Endodermal cell (in vitro differentiated cells): ENCODE results near the gene TMEM108. TPM values are rescaled to one million over a fixed set of nuclear protein-coding genes. Genes with fewer than 3 reads are reported as not detected.
A peak's percentile ranks its signal among the peaks of the same experiment; 100 is the strongest.

Source experiments
- DNase-seq: peaks from one replicate; pipeline ENCODE4 v3.0.0-alpha.2; 2017
- H3K27ac ChIP-seq: 2 replicates; pipeline ENCODE4 v1.5.1; 2013; ENCODE audit warnings: mild to moderate bottlenecking, low read depth, low read length, moderate library complexity
- H3K27me3 ChIP-seq: 2 replicates; pipeline ENCODE4 v1.6.1; 2013; ENCODE audit warnings: mild to moderate bottlenecking, low read length, moderate library complexity; ENCODE audit not compliant: insufficient read depth, control insufficient read depth, poor library complexity, severe bottlenecking
- H3K36me3 ChIP-seq: 2 replicates; pipeline ENCODE4 v1.7.0; 2013; ENCODE audit warnings: mild to moderate bottlenecking, low read length, moderate library complexity; ENCODE audit not compliant: control insufficient read depth, insufficient read depth
- H3K4me1 ChIP-seq: one replicate; pipeline ENCODE4 v1.7.0; 2013; ENCODE audit warnings: low read length; ENCODE audit not compliant: control insufficient read depth, insufficient read depth
- H3K4me3 ChIP-seq: 2 replicates; pipeline ENCODE4 v1.5.1; 2013; ENCODE audit warnings: mild to moderate bottlenecking, low read length, moderate library complexity
- H3K9ac ChIP-seq: 2 replicates; pipeline ENCODE4 v1.6.1; 2013; ENCODE audit warnings: mild to moderate bottlenecking, low read length, moderate library complexity; ENCODE audit not compliant: poor library complexity, severe bottlenecking; ENCODE audit errors: extremely low read depth
- H3K9me3 ChIP-seq: 2 replicates; pipeline ENCODE4 v1.6.1; 2013; ENCODE audit warnings: mild to moderate bottlenecking, low read length, moderate library complexity; ENCODE audit not compliant: control insufficient read depth
- H3K27ac Mint-ChIP-seq: 2 replicates; pipeline ENCODE4 v1.8.0; 2020; ENCODE audit warnings: mixed read lengths
- H3K27me3 Mint-ChIP-seq: 2 replicates; pipeline ENCODE4 v1.8.0; 2021; ENCODE audit warnings: mild to moderate bottlenecking, mixed read lengths; ENCODE audit not compliant: insufficient read depth
- H3K36me3 Mint-ChIP-seq: 2 replicates; pipeline ENCODE4 v1.8.0; 2020; ENCODE audit warnings: low read depth, mixed read lengths
- H3K4me1 Mint-ChIP-seq: 2 replicates; pipeline ENCODE4 v1.8.0; 2020; ENCODE audit warnings: mixed read lengths
- H3K4me3 Mint-ChIP-seq: 2 replicates; pipeline ENCODE4 v1.8.0; 2020; ENCODE audit warnings: mild to moderate bottlenecking, moderate library complexity, mixed read lengths
- H3K9me3 Mint-ChIP-seq: 2 replicates; pipeline ENCODE4 v1.8.0; 2020; ENCODE audit warnings: mild to moderate bottlenecking, mixed read lengths
- WGBS, 2 experiments: methylation state at CpG; one replicate each; pipeline versions ENCODE4 v1.1.5 to v1.1.7; 2013; ENCODE audit warnings: missing lambda C conversion rate in 2 of 2, mixed read lengths in 1 of 2; ENCODE audit not compliant: insufficient coverage in 1 of 2, insufficient read length in 1 of 2; 5-methylcytosine and 5-hydroxymethylcytosine counted together
- total RNA-seq, 2 donors: library from RNA; stranded (reverse); fragmentation: NEBNext Ultra II Directional in 1 of 2; extraction: Animal tissue kit (Norgen Biotek cat#: 25700) in 1 of 2; gene quantifications; 2 replicates in 1 of 2; 3 replicates in 1 of 2; pipeline ENCODE4 v1.2.1, GENCODE V29; 2021
- TF ChIP-seq, protein P1 (sequence below): fragments of 200-600 bp; sonication (generic); conservative IDR thresholded peaks from 2 replicates; pipeline ENCODE4 v1.5.0; 2021; ENCODE audit warnings: antibody characterized with exemption, mild to moderate bottlenecking

TMEM108 gene
- total RNA-seq, 2 donors from 2014 or later, result 4.8 to 7.9 TPM

DNA sequence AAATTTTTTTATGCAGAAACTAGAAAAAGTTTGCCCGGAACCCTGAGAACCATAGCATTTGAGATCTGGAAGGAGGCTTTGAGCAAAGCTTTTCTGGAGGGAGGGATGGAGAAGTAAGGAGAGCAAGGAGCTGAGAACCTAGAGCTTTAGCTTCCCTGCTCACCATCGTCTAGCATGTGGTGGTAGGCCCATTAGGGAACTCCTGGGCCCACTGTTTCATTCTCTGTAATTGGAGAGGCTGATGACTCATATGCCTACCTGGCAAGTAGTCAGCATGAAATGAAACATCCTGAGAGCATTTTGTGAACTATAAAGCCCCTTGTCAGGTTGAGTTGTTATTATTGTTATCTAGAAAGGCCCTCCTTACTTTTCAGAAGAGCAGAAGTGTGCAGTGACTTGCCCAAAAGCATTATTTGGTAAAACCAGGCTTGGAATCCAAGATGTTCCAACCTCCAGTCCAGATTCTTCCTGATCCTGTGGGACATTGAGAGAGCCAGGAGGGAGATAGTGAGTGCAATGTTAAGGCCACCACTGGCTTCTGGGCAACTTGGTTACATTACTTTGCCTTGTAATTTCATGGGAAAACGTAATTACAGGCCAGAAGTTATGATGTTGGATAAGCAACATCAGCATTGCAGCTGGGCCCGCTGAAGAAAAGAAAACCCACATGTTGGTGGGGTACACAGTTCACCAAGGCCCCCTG is 257.2 kb downstream of the TMEM108 start:
- Mint-ChIP-seq H3K27ac (peak overlapping the region; percentile 6), H3K4me1 (peaks cover 18% of the 10 kb centered on the region), H3K4me3 (no peak overlapping the region), H3K9me3 (no peaks in the 10 kb centered on the region), H3K36me3 (no peaks in the 10 kb centered on the region), H3K27me3 (no peaks in the 10 kb centered on the region)
- Histone ChIP-seq H3K4me3 (no peak overlapping the region), H3K36me3 (no peaks in the 10 kb centered on the region), H3K9me3 (no peaks in the 10 kb centered on the region), H3K9ac (no peak overlapping the region), H3K27ac (no peak overlapping the region), H3K27me3 (no peaks in the 10 kb centered on the region), H3K4me1 (no peaks in the 10 kb centered on the region)
- DNase-seq, result peak; percentile 59
- TF ChIP-seq, protein P1, sequence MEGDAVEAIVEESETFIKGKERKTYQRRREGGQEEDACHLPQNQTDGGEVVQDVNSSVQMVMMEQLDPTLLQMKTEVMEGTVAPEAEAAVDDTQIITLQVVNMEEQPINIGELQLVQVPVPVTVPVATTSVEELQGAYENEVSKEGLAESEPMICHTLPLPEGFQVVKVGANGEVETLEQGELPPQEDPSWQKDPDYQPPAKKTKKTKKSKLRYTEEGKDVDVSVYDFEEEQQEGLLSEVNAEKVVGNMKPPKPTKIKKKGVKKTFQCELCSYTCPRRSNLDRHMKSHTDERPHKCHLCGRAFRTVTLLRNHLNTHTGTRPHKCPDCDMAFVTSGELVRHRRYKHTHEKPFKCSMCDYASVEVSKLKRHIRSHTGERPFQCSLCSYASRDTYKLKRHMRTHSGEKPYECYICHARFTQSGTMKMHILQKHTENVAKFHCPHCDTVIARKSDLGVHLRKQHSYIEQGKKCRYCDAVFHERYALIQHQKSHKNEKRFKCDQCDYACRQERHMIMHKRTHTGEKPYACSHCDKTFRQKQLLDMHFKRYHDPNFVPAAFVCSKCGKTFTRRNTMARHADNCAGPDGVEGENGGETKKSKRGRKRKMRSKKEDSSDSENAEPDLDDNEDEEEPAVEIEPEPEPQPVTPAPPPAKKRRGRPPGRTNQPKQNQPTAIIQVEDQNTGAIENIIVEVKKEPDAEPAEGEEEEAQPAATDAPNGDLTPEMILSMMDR, result no peak
- WGBS, 2 experiments, result 87 to 94% methylated on average over 4 of the region's 4 CpGs

DNA sequence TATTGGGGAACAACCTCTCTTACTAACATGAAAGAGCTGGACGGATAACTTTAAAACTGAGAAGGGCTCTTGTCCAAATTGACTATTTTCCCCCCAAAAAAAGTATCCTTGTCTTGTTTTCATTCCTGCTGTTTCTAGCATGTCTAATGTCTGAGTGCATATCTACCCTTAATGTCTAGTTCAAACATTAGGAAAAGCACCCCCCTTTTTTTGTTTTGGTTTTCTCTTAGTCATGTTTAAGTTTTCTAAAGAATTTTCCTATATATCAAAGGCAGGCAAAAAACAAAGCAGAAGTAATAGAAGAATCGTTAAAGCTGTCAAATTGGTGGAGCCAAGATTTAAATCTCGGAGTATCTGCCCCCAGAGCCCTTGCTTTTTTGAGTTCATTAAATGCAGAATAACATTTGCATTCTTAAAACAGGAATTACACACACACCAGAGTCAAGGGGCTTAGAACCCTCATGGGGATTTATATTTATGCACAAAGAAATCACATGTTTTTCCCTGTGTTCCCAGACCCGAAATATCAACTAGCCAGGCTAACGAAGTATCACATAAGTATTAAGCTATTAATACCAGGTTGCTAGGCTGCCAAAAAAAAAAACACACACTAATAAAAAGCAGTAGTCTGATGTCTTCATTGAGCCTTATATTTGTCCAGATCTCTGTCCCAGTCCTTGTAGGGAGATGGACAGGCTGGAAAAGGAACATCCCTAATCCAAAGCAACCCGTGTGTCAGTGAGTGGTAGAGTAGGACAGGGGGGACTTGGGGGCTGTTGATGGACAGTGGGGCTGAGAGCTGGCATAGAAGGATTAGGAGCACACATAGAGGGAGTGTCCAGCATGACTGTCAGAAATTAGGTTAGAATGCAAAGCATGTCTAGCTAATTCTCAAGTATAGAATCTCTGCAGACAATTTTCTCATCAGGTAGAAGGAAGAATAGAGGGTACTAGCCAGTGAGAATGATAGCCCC is 258.0 kb downstream of the TMEM108 start:
- no peaks in the 10 kb centered on the region for H3K9me3 ChIP-seq
- H3K4me1 Mint-ChIP-seq, result peaks cover 22% of the 10 kb centered on the region
- no peak overlapping the region for H3K4me3 Mint-ChIP-seq
- 90 to 100% methylated on average over 4 to 6 of the region's 6 CpGs for WGBS, 2 experiments
- H3K27ac ChIP-seq, result no peak overlapping the region
- no peak overlapping the region for H3K9ac ChIP-seq
- no peaks in the 10 kb centered on the region for H3K4me1 ChIP-seq
- H3K27ac Mint-ChIP-seq, result no peak overlapping the region
- no peaks in the 10 kb centered on the region for H3K9me3 Mint-ChIP-seq
- no peaks in the 10 kb centered on the region for H3K36me3 Mint-ChIP-seq
- H3K27me3 ChIP-seq, result no peaks in the 10 kb centered on the region
- TF ChIP-seq, protein P1, result no peak
- H3K4me3 ChIP-seq, result no peak overlapping the region
- no peak for DNase-seq
- no peaks in the 10 kb centered on the region for H3K27me3 Mint-ChIP-seq
- no peaks in the 10 kb centered on the region for H3K36me3 ChIP-seq

GRCh38 chr3:133296981-133297380 is 258.8 kb downstream of the TMEM108 start:
- Mint-ChIP-seq H3K27me3 (no peaks in the 10 kb centered on the region), H3K4me1 (peaks cover 29% of the 10 kb centered on the region), H3K4me3 (no peak overlapping the region), H3K27ac (no peak overlapping the region), H3K9me3 (peaks cover 2% of the 10 kb centered on the region), H3K36me3 (no peaks in the 10 kb centered on the region)
- H3K4me3 ChIP-seq, result no peak overlapping the region
- WGBS, 2 experiments, result 82 to 85% methylated on average over 5 of the region's 5 CpGs
- H3K4me1 ChIP-seq, result no peaks in the 10 kb centered on the region
- no peak for DNase-seq
- no peaks in the 10 kb centered on the region for H3K27me3 ChIP-seq
- H3K27ac ChIP-seq, result no peak overlapping the region
- H3K9ac ChIP-seq, result no peak overlapping the region
- TF ChIP-seq, protein P1, result no peak
- H3K9me3 ChIP-seq, result no peaks in the 10 kb centered on the region
- H3K36me3 ChIP-seq, result no peaks in the 10 kb centered on the region
